ENCODE results near the gene AUTS2.

Gene AUTS2

GRCh38 chr7:69600710-69601519, 2.6 kb downstream of the AUTS2 start:
- DNase-seq: no peak

- DNase-seq: no peak
Measured at GRCh38 chr7:69602522-69602921, 4.2 kb downstream of the AUTS2 start.

GRCh38 chr7:69603351-69603750, 5.1 kb downstream of the AUTS2 start:
- DNase-seq: no peak

- peak in 1 of 2 experiments; percentile 15 for DNase-seq
Measured at GRCh38 chr7:69603937-69604494, 5.7 kb downstream of the AUTS2 start.

GRCh38 chr7:69605070-69605469, 6.8 kb downstream of the AUTS2 start:
- DNase-seq: no peak

- DNase-seq: no peak
Measured at GRCh38 chr7:69605546-69605945, 7.3 kb downstream of the AUTS2 start.

GRCh38 chr7:69608049-69608448, 9.8 kb downstream of the AUTS2 start:
- no peak for DNase-seq

- DNase-seq: no peak
Measured at GRCh38 chr7:69608878-69609277, 10.6 kb downstream of the AUTS2 start.

- no peak for DNase-seq
Measured at GRCh38 chr7:69609541-69610373, 11.5 kb downstream of the AUTS2 start.

GRCh38 chr7:69610374-69611084, 12.3 kb downstream of the AUTS2 start:
- DNase-seq: no peak

- DNase-seq: no peak
Measured at GRCh38 chr7:69612981-69613380, 14.7 kb downstream of the AUTS2 start.

GRCh38 chr7:69613846-69614245, 15.6 kb downstream of the AUTS2 start:
- no peak for DNase-seq

GRCh38 chr7:69615685-69616084, 17.4 kb downstream of the AUTS2 start:
- no peak for DNase-seq

- DNase-seq: no peak
Measured at GRCh38 chr7:69617364-69617763, 19.1 kb downstream of the AUTS2 start.

- DNase-seq: no peak
Measured at GRCh38 chr7:69619054-69619453, 20.8 kb downstream of the AUTS2 start.

GRCh38 chr7:69619635-69620034, 21.4 kb downstream of the AUTS2 start:
- DNase-seq: no peak

- DNase-seq: no peak
Measured at GRCh38 chr7:69620063-69620462, 21.8 kb downstream of the AUTS2 start.

GRCh38 chr7:69620650-69621049, 22.4 kb downstream of the AUTS2 start:
- DNase-seq: no peak

GRCh38 chr7:69622014-69622835, 23.9 kb downstream of the AUTS2 start:
- DNase-seq: no peak

GRCh38 chr7:69622960-69623359, 24.7 kb downstream of the AUTS2 start:
- no peak for DNase-seq

GRCh38 chr7:69624435-69625230, 26.4 kb downstream of the AUTS2 start:
- DNase-seq: no peak

Data from activated T-cell treated with anti-CD3 and anti-CD28 coated beads, Interleukin-2, amount 50 U/mL, for 48 hours (primary cell).